Endothelial cell of umbilical vein (primary cell): ENCODE results near the gene MGAT4B. TPM values are rescaled to one million over a fixed set of nuclear protein-coding genes. Genes with fewer than 3 reads are reported as not detected.

Experiments
- BruUV-seq: library from RNA; stranded (reverse); fragments of 400-500 nt; replicated peaks from 2 replicates; lab custom pipeline; 2021; lab: Mats Ljungman, UMichigan
- CTCF ChIA-PET: fragments of 300-600, 350-600 bp; sonication (Branson Sonifier 250); formaldehyde crosslinking; loops from one replicate; lab custom pipeline; 2021; ENCODE audit warnings: antibody characterized with exemption, inconsistent platforms; lab: Charles Lee
- POLR2A ChIA-PET: fragments of 300-600, 350-600 bp; sonication (Branson Sonifier 250); formaldehyde crosslinking; loops from one replicate; lab custom pipeline; 2021; ENCODE audit warnings: antibody characterized with exemption, inconsistent platforms; lab: Charles Lee
- DNase-seq: peaks from one replicate; pipeline ENCODE4 v3.0.0-alpha.2; 2011; ENCODE audit warnings: low read depth, low spot score
- FAIRE-seq: peaks from 2 replicates; lab custom pipeline; 2011; peaks lifted over from hg19 to GRCh38; lab: Jason Lieb, UNC
- H2AFZ ChIP-seq: 2 replicates; pipeline ENCODE4 v1.6.0; 2012; ENCODE audit warnings: low read depth, low read length, control low read depth, inconsistent platforms
- H3K27ac ChIP-seq: 2 replicates; pipeline ENCODE4 v1.5.1; 2011; ENCODE audit warnings: low read depth, mild to moderate bottlenecking, control low read depth, low read length, moderate library complexity; ENCODE audit not compliant: insufficient read depth
- H3K27me3 ChIP-seq, 2 experiments: 2 replicates each; pipeline versions ENCODE4 v1.6.0 to v1.6.1; 2011; ENCODE audit warnings: low read length in 2 of 2, mixed read lengths in 1 of 2; ENCODE audit not compliant: control insufficient read depth in 2 of 2, insufficient read depth in 2 of 2
- H3K36me3 ChIP-seq, 2 experiments: 2 replicates in 1 of 2; 3 replicates in 1 of 2; pipeline ENCODE4 v1.5.1; 2011; ENCODE audit warnings: low read length in 2 of 2, mild to moderate bottlenecking in 1 of 2, moderate library complexity in 1 of 2; ENCODE audit not compliant: control insufficient read depth in 2 of 2, insufficient read depth in 2 of 2; ENCODE audit errors: extremely low read depth in 1 of 2
- H3K4me1 ChIP-seq: 3 replicates; pipeline ENCODE4 v1.5.1; 2011; ENCODE audit warnings: mild to moderate bottlenecking, low read length; ENCODE audit not compliant: control insufficient read depth, insufficient read depth; ENCODE audit errors: extremely low read depth
- H3K4me2 ChIP-seq: 2 replicates; pipeline ENCODE4 v1.6.1; 2011; ENCODE audit warnings: low read length, control low read depth, mixed read lengths; ENCODE audit not compliant: insufficient read depth
- H3K4me3 ChIP-seq, 3 experiments: fragments of 200-600 bp in 1 of 3; sonication (generic), shearing (Covaris generic) in 1 of 3; replicated peaks in 1 of 3; 2 replicates each; pipeline ENCODE4 v1.5.1; 2011 to 2016; ENCODE audit warnings: control low read depth in 3 of 3, low read length in 3 of 3, mild to moderate bottlenecking in 2 of 3, inconsistent platforms in 1 of 3, low read depth in 1 of 3, moderate library complexity in 1 of 3; ENCODE audit not compliant: insufficient read depth in 1 of 3
- H3K79me2 ChIP-seq: 2 replicates; pipeline ENCODE4 v1.6.0; 2012; ENCODE audit warnings: low read length, inconsistent platforms; ENCODE audit not compliant: control insufficient read depth, insufficient read depth
- H3K9ac ChIP-seq: replicated peaks from 2 replicates; pipeline ENCODE3; 2011; ENCODE audit warnings: low read length, control low read depth; ENCODE audit not compliant: insufficient read depth; ENCODE audit errors: extremely low read depth
- H3K9me1 ChIP-seq: replicated peaks from 3 replicates; pipeline ENCODE4 v1.6.0; 2011; ENCODE audit warnings: mild to moderate bottlenecking, low read length; ENCODE audit not compliant: control insufficient read depth, insufficient read depth; ENCODE audit errors: extremely low read depth
- H3K9me3 ChIP-seq: replicated peaks from 2 replicates; pipeline ENCODE4 v1.5.1; 2012; ENCODE audit warnings: low read length, inconsistent platforms; ENCODE audit not compliant: control insufficient read depth, insufficient read depth
- H4K20me1 ChIP-seq: replicated peaks from 2 replicates; pipeline ENCODE3; 2011; ENCODE audit warnings: mild to moderate bottlenecking, low read length; ENCODE audit not compliant: control insufficient read depth, insufficient read depth; ENCODE audit errors: extremely low read depth
- EZH2 ChIP-seq: IDR thresholded peaks from 2 replicates; pipeline ENCODE4 v1.6.1; 2012; ENCODE audit warnings: borderline replicate concordance, low read depth, mild to moderate bottlenecking, moderate library complexity, low read length, inconsistent platforms; ENCODE audit not compliant: severe bottlenecking
- FOS ChIP-seq: IDR thresholded peaks from 2 replicates; pipeline ENCODE4 v1.6.1; 2011; ENCODE audit warnings: mild to moderate bottlenecking, low read length, moderate library complexity, borderline replicate concordance; ENCODE audit not compliant: insufficient read depth
- GATA2 ChIP-seq: IDR thresholded peaks from 2 replicates; pipeline ENCODE4 v1.7.0; 2011; ENCODE audit warnings: low read depth, mild to moderate bottlenecking, moderate library complexity, mixed read lengths, low read length; ENCODE audit not compliant: insufficient read length, insufficient read depth
- JUN ChIP-seq: IDR thresholded peaks from 2 replicates; pipeline ENCODE4 v1.6.1; 2011; ENCODE audit warnings: borderline replicate concordance, low read depth; ENCODE audit not compliant: insufficient read length, insufficient read depth
- POLR2AphosphoS5 ChIP-seq: IDR thresholded peaks from 2 replicates; pipeline ENCODE4 v1.6.1; 2012; ENCODE audit warnings: low read depth, mild to moderate bottlenecking, control low read depth, low read length, moderate library complexity; ENCODE audit not compliant: insufficient read depth
- dilution Hi-C: fragments of 300-500 bp; cut with MboI; formaldehyde crosslinking; loops from one replicate; pipeline ENCODE4 v1.15.0; 2019; ENCODE audit warnings: low sequenced_read_pairs; ENCODE audit not compliant: extremely low pct_ligation_motif_present
- intact Hi-C: fragments of 100-400 bp; cut with micrococcal nuclease; formaldehyde crosslinking; loops from one replicate; pipeline ENCODE4 v1.10.0; 2022
- polyA plus RNA-seq, 4 experiments: library from polyadenylated mRNA; depleted of rRNA in 3 of 4; stranded (reverse) in 3 of 4; unstranded in 1 of 4; fragments of >200 nt; gene quantifications; 2 replicates each; pipeline versions ENCODE4 v1.2.1 to v1.2.3, GENCODE V29; 2011 to 2012; ENCODE audit warnings: missing spikeins in 1 of 4
- total RNA-seq: library from RNA; stranded (reverse); gene quantifications from 2 replicates; pipeline ENCODE4 v1.2.3, GENCODE V29; 2021

Gene MGAT4B
- total and polyA plus RNA-seq, 2 donors (not counting 3 experiments of a cell fraction or from before 2014, with no cell fraction given) = 243 TPM

DNA sequence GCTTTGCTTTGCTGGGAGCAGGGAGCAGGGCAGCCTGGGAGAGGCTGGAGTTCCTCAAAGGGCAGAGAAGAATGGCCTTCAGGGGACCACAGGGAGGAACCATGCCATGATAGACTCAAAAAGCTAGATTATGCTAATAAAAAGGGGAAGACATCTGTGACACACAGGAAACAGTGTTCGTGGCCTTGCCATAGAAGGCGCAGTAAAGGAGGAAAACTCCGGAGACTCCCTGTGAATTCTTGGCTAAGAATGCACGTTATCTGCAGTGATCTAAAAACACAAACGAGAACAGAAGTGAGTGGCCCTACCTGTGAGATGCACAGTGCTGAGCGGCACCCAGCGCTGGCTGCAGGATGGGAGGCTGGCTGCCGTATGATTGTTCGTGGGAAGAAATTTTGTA, 28.8 kb downstream of the MGAT4B start:
- peaks cover 3 to 26% of the 10 kb centered on the region in 2 experiments for H3K36me3 ChIP-seq
- peak; percentile 79 for TF ChIP-seq GATA2
- TF ChIP-seq FOS = no peak
- no peak for TF ChIP-seq JUN
- no peak for TF ChIP-seq EZH2
- TF ChIP-seq POLR2AphosphoS5 = peak; percentile 44
- no peak overlapping the region for H3K4me3 ChIP-seq
- no peaks in the 10 kb centered on the region for H3K9me3 ChIP-seq
- H2AFZ ChIP-seq = no peak overlapping the region
- no peaks in the 10 kb centered on the region for H3K27me3 ChIP-seq
- BruUV-seq = no TSS peak
- no peaks in the 10 kb centered on the region for H3K79me2 ChIP-seq
- no peak overlapping the region for H3K27ac ChIP-seq
- dilution Hi-C loops = no loop called here
- no peak for DNase-seq
- CTCF ChIA-PET = interaction anchor here (0.6 to 4.8 kb wide), 9 partner anchors 8 to 24 kb away, joined by 3 to 22 read pairs (median 3); no protein-coding TSS in a partner anchor
- no peak overlapping the region for H3K4me2 ChIP-seq
- no peaks in the 10 kb centered on the region for H4K20me1 ChIP-seq
- intact Hi-C loops = no loop called here
- H3K4me1 ChIP-seq = peaks cover 14% of the 10 kb centered on the region
- no peak overlapping the region for H3K9ac ChIP-seq
- FAIRE-seq = no peak
- POLR2A ChIA-PET = no interaction called here
- no peaks in the 10 kb centered on the region for H3K9me1 ChIP-seq

DNA sequence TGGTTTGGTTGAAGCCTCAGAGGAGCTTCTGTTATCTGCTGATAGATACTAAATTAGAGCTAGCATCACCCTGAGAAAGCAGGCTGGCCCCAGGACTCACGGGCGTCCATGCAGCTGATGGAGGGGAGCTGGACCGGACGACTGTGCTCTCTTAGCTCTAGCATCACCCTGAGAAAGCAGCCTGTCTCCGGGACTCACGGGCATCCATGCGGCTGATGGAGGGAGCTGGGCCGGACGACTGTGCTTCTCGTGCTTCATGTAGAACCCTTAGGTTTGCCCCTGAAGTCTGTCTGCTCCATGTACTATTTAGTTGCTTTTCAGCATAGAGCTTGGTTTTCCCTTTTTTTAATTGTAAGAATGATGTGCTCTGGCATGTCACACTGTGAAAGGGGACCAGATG, 29.2 kb downstream of the MGAT4B start:
- Histone ChIP-seq H3K4me1 (peaks cover 14% of the 10 kb centered on the region), H3K9ac (no peak overlapping the region), H3K4me2 (no peak overlapping the region), H3K9me1 (no peaks in the 10 kb centered on the region), H3K27me3 (no peaks in the 10 kb centered on the region), H3K36me3 (peaks cover 3 to 26% of the 10 kb centered on the region in 2 experiments), H3K79me2 (no peaks in the 10 kb centered on the region), H3K9me3 (no peaks in the 10 kb centered on the region), H4K20me1 (no peaks in the 10 kb centered on the region), H3K4me3 (no peak overlapping the region), H3K27ac (no peak overlapping the region), H2AFZ (no peak overlapping the region)
- no TSS peak for BruUV-seq
- intact Hi-C loops = no loop called here
- CTCF ChIA-PET = interaction anchor here (0.6 to 4.8 kb wide), 10 partner anchors 8 to 24 kb away, joined by 3 to 22 read pairs (median 3); no protein-coding TSS in a partner anchor
- TF ChIP-seq FOS (no peak), POLR2AphosphoS5 (no peak), GATA2 (no peak)
- FAIRE-seq (no peak), DNase-seq (no peak)
- POLR2A ChIA-PET = no interaction called here
- dilution Hi-C loops = no loop called here
